A673 (cell line): ENCODE data around the gene BTBD9.

Experiments
- CTCF ChIP-seq: fragments of 300-800, 200-600 bp; sonication (generic); conservative IDR thresholded peaks from 2 replicates; pipeline ENCODE4 v1.5.1; 2017; ENCODE audit warnings: low read depth, mild to moderate bottlenecking, antibody characterized with exemption, low read length, moderate library complexity, mixed read lengths
- EZH2 ChIP-seq: fragments of 200-600 bp; sonication (generic); IDR thresholded peaks from 2 replicates; pipeline ENCODE4 v1.6.1; 2017; ENCODE audit warnings: borderline replicate concordance, low read depth, mild to moderate bottlenecking, mixed read lengths, antibody characterized with exemption, low read length; ENCODE audit not compliant: poor library complexity, severe bottlenecking

GRCh38 chr6:38564301-38564700, 75.4 kb downstream of the BTBD9 start:
- TF ChIP-seq CTCF: no peak
- no peak for TF ChIP-seq EZH2
